Stimulated activated naive CD8-positive, alpha-beta T cell treated with anti-CD3 and anti-CD28 coated beads, Interleukin-15, amount 100 ng/mL, for 72 hours (primary cell): ENCODE results near the gene OR2T2.
"Not testable (repeated sequence)": the region's sequence is repeated elsewhere in the genome, so short reads cannot be mapped to it uniquely, and the experiment has no call there.

Experiments
- ATAC-seq: fragments of 150-1000 bp; cut with Tn5 transposase; 2 replicates; pipeline ENCODE4 v1.10.0; 2021; ENCODE audit warnings: mild to moderate bottlenecking, moderate library complexity
- DNase-seq, 2 donors: peaks; one replicate each; pipeline ENCODE4 v3.0.0; 2021 to 2022
- H3K27ac Mint-ChIP-seq, 2 donors: one replicate each; pipeline ENCODE4 v1.8.0; 2022; ENCODE audit warnings: mild to moderate bottlenecking in 2 of 2, mixed read lengths in 2 of 2, moderate library complexity in 2 of 2
- H3K27me3 Mint-ChIP-seq: one replicate; pipeline ENCODE4 v1.8.0; 2022; ENCODE audit warnings: mixed read lengths
- H3K4me1 Mint-ChIP-seq: one replicate; pipeline ENCODE4 v1.8.0; 2022; ENCODE audit warnings: mild to moderate bottlenecking, mixed read lengths
- H3K4me3 Mint-ChIP-seq, 2 donors: one replicate each; pipeline ENCODE4 v1.8.0; 2022; ENCODE audit warnings: mild to moderate bottlenecking in 2 of 2, mixed read lengths in 2 of 2, moderate library complexity in 1 of 2
- H3K9me3 Mint-ChIP-seq, 2 donors: one replicate each; pipeline ENCODE4 v1.8.0; 2022; ENCODE audit warnings: mixed read lengths in 2 of 2

Gene OR2T2, protein sequence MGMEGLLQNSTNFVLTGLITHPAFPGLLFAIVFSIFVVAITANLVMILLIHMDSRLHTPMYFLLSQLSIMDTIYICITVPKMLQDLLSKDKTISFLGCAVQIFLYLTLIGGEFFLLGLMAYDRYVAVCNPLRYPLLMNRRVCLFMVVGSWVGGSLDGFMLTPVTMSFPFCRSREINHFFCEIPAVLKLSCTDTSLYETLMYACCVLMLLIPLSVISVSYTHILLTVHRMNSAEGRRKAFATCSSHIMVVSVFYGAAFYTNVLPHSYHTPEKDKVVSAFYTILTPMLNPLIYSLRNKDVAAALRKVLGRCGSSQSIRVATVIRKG

DNA sequence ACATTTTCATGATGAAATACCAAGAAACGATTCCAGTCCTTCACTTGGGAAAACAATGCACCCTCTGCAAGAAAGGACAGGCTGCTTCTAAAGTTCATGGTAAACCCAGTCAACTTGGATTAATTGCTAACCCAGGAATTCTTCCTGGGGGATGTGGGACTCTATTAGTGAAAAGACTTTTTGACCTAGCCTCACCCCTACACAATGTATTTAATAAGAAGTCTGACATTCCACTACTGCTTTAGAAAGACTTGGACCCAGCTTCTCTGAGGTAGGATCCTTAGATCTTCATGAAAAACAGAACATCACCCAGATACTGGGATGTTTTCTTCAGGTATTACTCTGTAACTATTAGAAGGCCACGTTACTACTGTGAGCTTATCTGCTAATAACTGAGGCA lies at the start of gene OR2T2:
OR2T2 (plus strand) TSS at position 239 of the 400 bp plus-strand sequence. CDS start 7,161 bp downstream, outside the sequence.
- H3K4me3 Mint-ChIP-seq, ATAC-seq, DNase-seq, H3K4me1 Mint-ChIP-seq, H3K27ac Mint-ChIP-seq, H3K9me3 Mint-ChIP-seq, H3K27me3 Mint-ChIP-seq: not testable (repeated sequence)

DNA sequence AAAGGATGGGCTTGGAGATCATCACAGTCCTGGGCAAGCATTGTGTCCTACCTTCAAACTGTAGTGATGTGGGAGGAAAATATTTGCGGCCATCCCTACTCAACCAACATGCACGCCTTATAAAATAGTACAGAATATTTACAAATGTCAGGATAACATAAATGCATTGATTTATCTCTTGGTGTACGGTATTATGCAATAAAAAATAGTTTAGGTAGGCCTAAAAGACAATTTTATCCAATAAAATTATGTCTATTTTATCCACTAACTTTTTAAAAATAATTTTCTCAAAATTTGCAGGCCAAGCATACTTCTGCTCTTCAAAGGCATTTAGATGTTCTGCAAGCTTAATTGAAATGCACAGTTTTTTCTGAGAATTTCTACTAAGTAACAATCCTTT lies 42.7 kb upstream of the OR2T2 start, which contains the start of gene OR2T1:
OR2T1 (plus strand) TSS at position 301 of the 400 bp plus-strand sequence. CDS start 3,100 bp downstream, outside the sequence.
- peaks cover 13% of the 10 kb centered on the region for H3K4me1 Mint-ChIP-seq
- peaks cover 0 to 5% of the 10 kb centered on the region in 2 donors for H3K9me3 Mint-ChIP-seq
- no peak for ATAC-seq
- DNase-seq, result no peak
- H3K27ac Mint-ChIP-seq, result no peak within 1 kb of the TSS
- no peak within 1 kb of the TSS for H3K4me3 Mint-ChIP-seq
- no peaks in the 10 kb centered on the region for H3K27me3 Mint-ChIP-seq

GRCh38 chr1:248404024-248404423 lies 41.4 kb upstream of the OR2T2 start:
- DNase-seq, result no peak
- Mint-ChIP-seq H3K27ac (no peak overlapping the region), H3K9me3 (peaks cover 2 to 7% of the 10 kb centered on the region in 2 donors), H3K4me3 (no peak overlapping the region), H3K4me1 (peaks cover 13% of the 10 kb centered on the region), H3K27me3 (no peaks in the 10 kb centered on the region)
- ATAC-seq, result no peak

- ATAC-seq, result peak; percentile 78
Observed at GRCh38 chr1:248406721-248407692, 38.4 kb upstream of the OR2T2 start.

GRCh38 chr1:248416226-248416625 lies 29.2 kb upstream of the OR2T2 start:
- no peak for DNase-seq
- peaks cover under 1 to 15% of the 10 kb centered on the region in 2 donors for H3K9me3 Mint-ChIP-seq
- no peaks in the 10 kb centered on the region for H3K27me3 Mint-ChIP-seq
- ATAC-seq, result no peak
- H3K27ac Mint-ChIP-seq, result no peak overlapping the region
- peaks cover 27% of the 10 kb centered on the region for H3K4me1 Mint-ChIP-seq
- no peak overlapping the region for H3K4me3 Mint-ChIP-seq

More at GRCh38 chr1:248406721-248407692, 38.4 kb upstream of the OR2T2 start:
- Mint-ChIP-seq H3K27ac (no peak overlapping the region), H3K9me3 (peaks cover 17 to 18% of the 10 kb centered on the region in 2 donors), H3K4me3 (no peak overlapping the region), H3K27me3 (no peaks in the 10 kb centered on the region), H3K4me1 (peaks cover 13% of the 10 kb centered on the region)
- DNase-seq, result peak in 1 of 2 donors; percentile 18

- Mint-ChIP-seq H3K4me1 (peaks cover 27% of the 10 kb centered on the region), H3K4me3 (no peak overlapping the region), H3K27ac (no peak overlapping the region), H3K9me3 (peaks cover 5 to 19% of the 10 kb centered on the region in 2 donors), H3K27me3 (no peaks in the 10 kb centered on the region)
- no peak for DNase-seq
- ATAC-seq, result no peak
Observed at GRCh38 chr1:248417854-248418253, 27.6 kb upstream of the OR2T2 start.

DNA sequence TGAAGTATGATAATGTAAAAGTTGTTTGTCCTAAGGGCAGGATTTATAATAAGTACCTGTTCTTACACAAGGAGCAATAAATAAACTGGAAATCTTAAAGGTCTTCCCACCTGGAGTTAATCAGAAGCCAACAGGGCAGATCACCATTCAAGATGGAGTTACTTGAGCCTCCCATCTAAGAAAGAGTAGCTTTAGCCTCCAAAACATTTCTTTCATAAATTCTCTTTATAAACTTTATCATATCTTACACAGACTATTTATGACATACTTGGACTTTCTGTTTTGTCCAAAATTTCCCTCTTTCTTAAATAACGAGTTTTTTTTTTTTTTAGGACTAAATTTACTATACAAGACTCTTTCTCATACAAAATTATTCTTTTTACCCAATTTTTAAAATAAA lies 24.1 kb upstream of the OR2T2 start:
- no peak overlapping the region for H3K4me3 Mint-ChIP-seq
- H3K27ac Mint-ChIP-seq, result no peak overlapping the region
- DNase-seq, result no peak
- H3K9me3 Mint-ChIP-seq, result peaks cover 18 to 33% of the 10 kb centered on the region in 2 donors
- peaks cover 21% of the 10 kb centered on the region for H3K4me1 Mint-ChIP-seq
- H3K27me3 Mint-ChIP-seq, result no peaks in the 10 kb centered on the region
- no peak for ATAC-seq

- H3K4me3 Mint-ChIP-seq, H3K27ac Mint-ChIP-seq, DNase-seq, H3K27me3 Mint-ChIP-seq, ATAC-seq, H3K4me1 Mint-ChIP-seq: not testable (repeated sequence)
- peaks cover 15 to 16% of the 10 kb centered on the region in 2 donors for H3K9me3 Mint-ChIP-seq
Observed at GRCh38 chr1:248427526-248428191, 17.8 kb upstream of the OR2T2 start.

DNA sequence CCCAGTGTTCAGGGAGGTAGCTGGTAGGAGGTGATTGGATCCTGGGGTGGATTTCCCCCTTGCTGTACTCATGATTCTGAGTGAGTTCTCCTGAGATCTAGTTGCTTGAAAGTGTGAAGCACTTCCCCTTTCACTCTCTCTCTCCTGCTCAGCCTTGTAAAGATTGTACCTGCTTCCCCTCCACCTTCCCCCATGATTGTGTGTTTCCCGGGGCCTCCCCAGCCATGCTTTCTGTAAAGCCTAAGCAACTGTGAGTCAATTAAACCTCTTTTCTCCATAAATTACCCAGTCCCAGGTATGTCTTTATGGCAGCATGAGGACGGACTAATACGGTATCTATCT lies 17.3 kb upstream of the OR2T2 start:
- not testable (repeated sequence) for H3K4me1 Mint-ChIP-seq, ATAC-seq, H3K27me3 Mint-ChIP-seq, DNase-seq, H3K27ac Mint-ChIP-seq, H3K4me3 Mint-ChIP-seq
- peaks cover 10 to 11% of the 10 kb centered on the region in 2 donors for H3K9me3 Mint-ChIP-seq

- not testable (repeated sequence) for ATAC-seq, H3K9me3 Mint-ChIP-seq
Observed at GRCh38 chr1:248431683-248432082, 13.8 kb upstream of the OR2T2 start.

DNA sequence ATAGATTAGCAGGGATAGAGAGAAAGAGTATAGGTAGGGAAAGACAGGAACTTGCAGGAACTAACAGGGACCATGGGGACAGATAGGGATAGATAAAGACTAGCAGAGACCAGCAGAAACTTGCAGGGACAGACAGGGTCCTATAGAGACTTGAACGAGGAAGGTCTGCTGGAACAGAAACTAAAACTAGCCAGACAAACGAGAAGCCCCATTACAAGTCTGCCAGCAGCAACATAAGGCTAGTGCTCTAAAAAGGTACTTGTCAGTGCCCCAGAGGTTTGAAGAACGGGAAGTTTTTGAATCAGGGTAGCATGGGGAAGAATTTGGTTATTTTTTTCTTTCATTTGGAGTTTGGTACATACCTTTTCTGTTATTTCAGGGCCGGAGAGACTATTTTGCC lies 13.2 kb upstream of the OR2T2 start:
- H3K27ac Mint-ChIP-seq, H3K4me3 Mint-ChIP-seq: not testable (repeated sequence)

More at GRCh38 chr1:248431683-248432082, 13.8 kb upstream of the OR2T2 start:
- not testable (repeated sequence) for H3K27me3 Mint-ChIP-seq, H3K4me3 Mint-ChIP-seq, H3K4me1 Mint-ChIP-seq, H3K27ac Mint-ChIP-seq, DNase-seq

GRCh38 chr1:248433811-248434415 lies 11.5 kb upstream of the OR2T2 start:
- not testable (repeated sequence) for H3K4me3 Mint-ChIP-seq, H3K4me1 Mint-ChIP-seq, ATAC-seq

More for the DNA sequence above, 13.2 kb upstream of the OR2T2 start:
- not testable (repeated sequence) for H3K27me3 Mint-ChIP-seq, H3K9me3 Mint-ChIP-seq, H3K4me1 Mint-ChIP-seq, DNase-seq, ATAC-seq

DNA sequence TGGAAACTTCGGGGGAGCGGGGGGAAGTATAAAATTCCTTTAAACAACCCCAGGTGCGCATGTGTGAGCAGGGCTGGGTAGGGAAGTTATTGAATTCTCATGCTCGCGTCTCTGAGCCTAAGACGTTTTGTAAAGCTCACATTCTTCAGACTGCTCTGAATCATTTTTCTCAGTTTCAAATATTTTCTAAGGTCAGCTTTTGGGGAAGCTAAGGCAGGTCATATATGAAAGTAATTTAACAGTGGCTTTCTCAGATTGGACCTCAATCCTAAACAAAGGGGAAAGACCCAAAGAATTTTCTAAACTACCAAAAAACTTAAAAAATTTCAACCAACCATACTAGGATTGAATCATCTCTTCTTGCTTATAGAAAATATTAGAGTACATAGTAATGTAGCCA lies 10.5 kb upstream of the OR2T2 start:
- DNase-seq, H3K9me3 Mint-ChIP-seq, H3K4me1 Mint-ChIP-seq, H3K4me3 Mint-ChIP-seq, H3K27me3 Mint-ChIP-seq, ATAC-seq, H3K27ac Mint-ChIP-seq: not testable (repeated sequence)

More at GRCh38 chr1:248433811-248434415, 11.5 kb upstream of the OR2T2 start:
- not testable (repeated sequence) for H3K27ac Mint-ChIP-seq, H3K27me3 Mint-ChIP-seq, DNase-seq, H3K9me3 Mint-ChIP-seq

DNA sequence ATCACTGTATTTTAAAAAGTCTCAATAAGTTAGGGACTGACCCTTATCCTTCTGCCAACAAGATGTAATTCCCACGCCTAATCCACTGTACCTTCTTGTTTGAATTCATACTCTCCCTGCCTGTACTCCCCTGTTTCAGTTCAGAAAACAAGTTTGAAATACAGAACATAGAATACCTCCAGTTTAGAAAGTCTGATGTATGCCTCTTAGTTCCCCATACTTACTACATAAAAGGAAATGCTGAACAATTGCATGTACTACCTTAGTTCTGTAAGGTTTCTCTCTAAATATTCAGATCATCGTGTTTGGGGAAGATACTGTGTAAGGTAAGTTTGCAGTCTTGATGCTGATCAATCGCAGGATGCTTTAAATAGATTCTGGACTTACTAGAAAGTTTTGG lies 9.1 kb upstream of the OR2T2 start:
- not testable (repeated sequence) for ATAC-seq, H3K27ac Mint-ChIP-seq, DNase-seq, H3K4me3 Mint-ChIP-seq, H3K4me1 Mint-ChIP-seq, H3K27me3 Mint-ChIP-seq, H3K9me3 Mint-ChIP-seq

- H3K27ac Mint-ChIP-seq, ATAC-seq, H3K27me3 Mint-ChIP-seq, H3K4me1 Mint-ChIP-seq, H3K4me3 Mint-ChIP-seq, H3K9me3 Mint-ChIP-seq, DNase-seq: not testable (repeated sequence)
Observed at GRCh38 chr1:248438668-248439067, 6.8 kb upstream of the OR2T2 start.
